ENCODE measurements around the gene FAM168A. TPM values are rescaled to one million over a fixed set of nuclear protein-coding genes. Genes with fewer than 3 reads are reported as not detected.

The FAM168A gene
- total and polyA plus RNA-seq, 9 of the 15 experiments (the other 6 are each of a cell fraction or from before 2014, with no cell fraction given): 0.44 to 7.2 (median 2.9) TPM

DNA sequence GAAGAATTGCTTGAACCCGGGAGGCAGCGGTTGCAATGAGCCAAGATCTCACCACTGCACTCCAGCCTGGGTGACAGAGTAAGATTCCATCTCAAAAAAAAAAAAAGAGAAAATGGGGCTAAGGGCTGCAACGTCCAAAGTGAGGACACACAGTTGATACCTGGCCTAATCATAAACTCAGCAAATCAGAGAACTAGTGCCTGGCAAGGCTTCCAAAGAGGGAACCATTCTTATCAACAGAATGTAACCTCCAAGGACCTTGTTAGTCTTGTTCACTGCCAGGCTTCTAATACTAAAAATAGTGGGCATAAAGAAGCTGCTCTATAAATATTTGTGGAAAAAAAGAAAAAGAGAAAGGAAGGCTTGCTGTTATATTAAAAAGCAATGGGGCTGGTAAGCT is 42.3 kb downstream of the FAM168A start:
- no peaks in the 10 kb centered on the region for H3K79me2 ChIP-seq (ENCODE audit: control insufficient read depth, insufficient read depth, low read length)
- H3K27me3 ChIP-seq (ENCODE audit: control insufficient read depth in 2 of 2, insufficient read depth in 2 of 2, low read length in 2 of 2): no peaks in the 10 kb centered on the region
- in situ Hi-C loops (cut with MboI): no loop called here
- CTCF ChIA-PET (ENCODE audit: low intra/inter-chr PET ratio): no interaction called here
- H2AFZ ChIP-seq (ENCODE audit: low read depth, low read length): no peak overlapping the region
- no peaks in the 10 kb centered on the region for H3K9me3 ChIP-seq (replicated peaks; ENCODE audit: control insufficient read depth, insufficient read depth, low read depth, low read length)
- no peak for DNase-seq (ENCODE audit: extremely low read depth in 1 of 4, low spot score in 3 of 4)
- no peak for FAIRE-seq
- no peak overlapping the region for H3K4me2 ChIP-seq (ENCODE audit: insufficient read depth, low read length)
- no peak for ATAC-seq
- H3K4me3 ChIP-seq: no peak overlapping the region
- no peaks in the 10 kb centered on the region for H3K9me1 ChIP-seq (ENCODE audit: control insufficient read depth, insufficient read depth, low read length)
- intact Hi-C loops (cut with micrococcal nuclease): no loop called here
- WGBS (ENCODE audit: insufficient coverage, low coverage, missing lambda C conversion rate): 18% methylated on average over 3 of the region's 3 CpGs
- no peaks in the 10 kb centered on the region for H3K36me3 ChIP-seq (ENCODE audit: control insufficient read depth, insufficient read depth, low read length)
- no TSS peak for BruUV-seq (replicated peaks)
- H3K4me1 ChIP-seq (replicated peaks in 1 of 2; ENCODE audit: control insufficient read depth in 2 of 2, insufficient read depth in 2 of 2, low read length in 2 of 2): peaks cover 0 to 9% of the 10 kb centered on the region in 2 experiments; a peak in 3 of 5 replicates
- POLR2A ChIA-PET: no interaction called here
- H3K27ac ChIP-seq (ENCODE audit: extremely low read depth, low read depth, low read length): no peak overlapping the region
- H3K9ac ChIP-seq (ENCODE audit: insufficient read depth in 1 of 2, low read depth in 2 of 2, low read length in 2 of 2): no peak overlapping the region
- TF ChIP-seq, protein P1, sequence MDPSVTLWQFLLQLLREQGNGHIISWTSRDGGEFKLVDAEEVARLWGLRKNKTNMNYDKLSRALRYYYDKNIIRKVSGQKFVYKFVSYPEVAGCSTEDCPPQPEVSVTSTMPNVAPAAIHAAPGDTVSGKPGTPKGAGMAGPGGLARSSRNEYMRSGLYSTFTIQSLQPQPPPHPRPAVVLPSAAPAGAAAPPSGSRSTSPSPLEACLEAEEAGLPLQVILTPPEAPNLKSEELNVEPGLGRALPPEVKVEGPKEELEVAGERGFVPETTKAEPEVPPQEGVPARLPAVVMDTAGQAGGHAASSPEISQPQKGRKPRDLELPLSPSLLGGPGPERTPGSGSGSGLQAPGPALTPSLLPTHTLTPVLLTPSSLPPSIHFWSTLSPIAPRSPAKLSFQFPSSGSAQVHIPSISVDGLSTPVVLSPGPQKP (CRISPR knock-in tag; IDR thresholded peaks at IDR 0.05): no peak
- TF ChIP-seq PPARD (CRISPR knock-in tag; IDR thresholded peaks at IDR 0.05): no peak
- H4K20me1 ChIP-seq (replicated peaks; ENCODE audit: control insufficient read depth, insufficient read depth, low read length): no peaks in the 10 kb centered on the region

DNA sequence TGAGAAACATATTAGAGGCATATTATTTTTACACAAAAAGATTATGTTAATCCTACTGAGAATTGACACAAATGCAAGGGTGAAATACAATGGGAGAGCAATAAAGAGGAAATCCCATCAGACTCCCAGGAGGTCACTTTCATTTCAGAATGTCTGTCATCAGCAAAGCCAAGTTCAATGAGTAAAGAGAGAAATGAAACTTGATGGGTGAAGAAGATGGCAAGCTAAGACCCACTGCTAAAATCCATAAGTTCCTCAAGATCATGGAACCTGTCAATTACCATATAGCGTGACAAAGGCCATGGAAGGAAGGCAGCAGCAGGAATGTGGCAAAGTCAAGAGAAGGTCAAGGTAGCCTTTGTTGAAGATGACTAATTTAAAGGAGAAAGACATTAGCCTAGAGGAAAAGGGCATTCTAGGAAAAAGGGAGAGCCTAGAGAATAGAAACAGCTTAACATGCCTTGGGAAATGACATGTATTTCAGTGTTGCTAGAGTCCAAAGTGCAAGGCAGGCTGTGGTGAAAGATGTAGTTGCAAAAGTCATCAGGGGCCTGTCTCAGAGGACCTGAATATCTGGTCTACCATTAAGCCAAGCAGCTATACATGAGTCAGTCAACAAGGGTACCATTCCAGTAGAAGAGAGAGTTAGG is 43.1 kb downstream of the FAM168A start:
- no peak overlapping the region for H3K4me2 ChIP-seq (ENCODE audit: insufficient read depth, low read length)
- no peaks in the 10 kb centered on the region for H3K36me3 ChIP-seq (ENCODE audit: control insufficient read depth, insufficient read depth, low read length)
- FAIRE-seq (no peak), ATAC-seq (no peak), DNase-seq (ENCODE audit: extremely low read depth in 1 of 4, low spot score in 3 of 4) (no peak)
- no peak overlapping the region for H3K27ac ChIP-seq (ENCODE audit: extremely low read depth, low read depth, low read length)
- CTCF ChIA-PET (ENCODE audit: low intra/inter-chr PET ratio): no interaction called here
- H3K9ac ChIP-seq (ENCODE audit: insufficient read depth in 1 of 2, low read depth in 2 of 2, low read length in 2 of 2): no peak overlapping the region
- intact Hi-C loops (cut with micrococcal nuclease): no loop called here
- H3K27me3 ChIP-seq (ENCODE audit: control insufficient read depth in 2 of 2, insufficient read depth in 2 of 2, low read length in 2 of 2): no peaks in the 10 kb centered on the region
- POLR2A ChIA-PET: no interaction called here
- no peaks in the 10 kb centered on the region for H3K9me1 ChIP-seq (ENCODE audit: control insufficient read depth, insufficient read depth, low read length)
- WGBS (ENCODE audit: insufficient coverage, low coverage, missing lambda C conversion rate): 36% methylated on average over 1 of the region's 1 CpG
- H4K20me1 ChIP-seq (replicated peaks; ENCODE audit: control insufficient read depth, insufficient read depth, low read length): no peaks in the 10 kb centered on the region
- peaks cover 0 to 9% of the 10 kb centered on the region in 2 experiments; a peak in 3 of 5 replicates for H3K4me1 ChIP-seq (replicated peaks in 1 of 2; ENCODE audit: control insufficient read depth in 2 of 2, insufficient read depth in 2 of 2, low read length in 2 of 2)
- BruUV-seq (replicated peaks): no TSS peak
- no peak overlapping the region for H3K4me3 ChIP-seq
- H3K9me3 ChIP-seq (replicated peaks; ENCODE audit: control insufficient read depth, insufficient read depth, low read depth, low read length): no peaks in the 10 kb centered on the region
- no peaks in the 10 kb centered on the region for H3K79me2 ChIP-seq (ENCODE audit: control insufficient read depth, insufficient read depth, low read length)
- TF ChIP-seq ADNP (tag; IDR thresholded peaks at IDR 0.05) (no peak), ZNF23 (CRISPR knock-in tag; IDR thresholded peaks at IDR 0.05) (no peak), SREBF2 (CRISPR knock-in tag; IDR thresholded peaks at IDR 0.05) (no peak)
- in situ Hi-C loops (cut with MboI): no loop called here
- H2AFZ ChIP-seq (ENCODE audit: low read depth, low read length): no peak overlapping the region
